HG03575 (cell line): Measurements from ENCODE around the gene SURF1.
"Not testable (repeated sequence)": the region's sequence is repeated elsewhere in the genome, so short reads cannot be mapped to it uniquely, and the experiment has no call there.

Experiments
- ATAC-seq: cut with Tn5 transposase; IDR thresholded peaks from one replicate; pipeline ENCODE4 v1.9.1; 2021; ENCODE audit not compliant: unreplicated experiment, insufficient number of reproducible peaks, low FRiP score; ENCODE audit errors: extremely low read depth

Gene SURF1

GRCh38 chr9:133385452-133385851 lies 29.2 kb upstream of the SURF1 start:
- ATAC-seq = no peak

GRCh38 chr9:133384736-133385321 lies 28.5 kb upstream of the SURF1 start:
- no peak for ATAC-seq

- no peak for ATAC-seq
Observed at GRCh38 chr9:133383438-133383837, 27.2 kb upstream of the SURF1 start.

GRCh38 chr9:133382507-133383141 lies 26.3 kb upstream of the SURF1 start:
- ATAC-seq = no peak

GRCh38 chr9:133380734-133381133 lies 24.4 kb upstream of the SURF1 start:
- ATAC-seq = no peak

GRCh38 chr9:133379153-133380086 lies 23.1 kb upstream of the SURF1 start:
- ATAC-seq = no peak

- ATAC-seq = no peak
Observed at GRCh38 chr9:133378408-133378962, 22.2 kb upstream of the SURF1 start.

GRCh38 chr9:133377721-133378216 lies 21.5 kb upstream of the SURF1 start:
- no peak for ATAC-seq

GRCh38 chr9:133377280-133377679 lies 21.0 kb upstream of the SURF1 start:
- ATAC-seq = not testable (repeated sequence)

GRCh38 chr9:133375724-133376654 lies 19.7 kb upstream of the SURF1 start, which contains the start of the genes STKLD1 and SURF4:
Gene STKLD1 (plus strand): TSS chr9:133376366. CDS start chr9:133376474, 108 bp downstream.
Gene SURF4 (minus strand): TSS chr9:133376060. CDS start chr9:133375969, 91 bp downstream.
- peak; percentile 56 for ATAC-seq

GRCh38 chr9:133375116-133375723 lies 18.9 kb upstream of the SURF1 start:
- no peak for ATAC-seq

- ATAC-seq = no peak
Observed at GRCh38 chr9:133374612-133375115, 18.4 kb upstream of the SURF1 start.

- no peak for ATAC-seq
Observed at GRCh38 chr9:133372144-133372543, 15.9 kb upstream of the SURF1 start.

GRCh38 chr9:133371261-133371711 lies 15.0 kb upstream of the SURF1 start:
- no peak for ATAC-seq

- no peak for ATAC-seq
Observed at GRCh38 chr9:133370685-133371084, 14.4 kb upstream of the SURF1 start.

- ATAC-seq = no peak
Observed at GRCh38 chr9:133369933-133370332, 13.6 kb upstream of the SURF1 start.

GRCh38 chr9:133369422-133369821 lies 13.1 kb upstream of the SURF1 start:
- no peak for ATAC-seq
